ENCODE data around the gene TMEM208. TPM values are rescaled to one million over a fixed set of nuclear protein-coding genes. Genes with fewer than 3 reads are reported as not detected.

The TMEM208 gene
- total RNA-seq, 4 donors from 2014 or later: 33.0 to 45.4 (median 40.8) TPM

DNA sequence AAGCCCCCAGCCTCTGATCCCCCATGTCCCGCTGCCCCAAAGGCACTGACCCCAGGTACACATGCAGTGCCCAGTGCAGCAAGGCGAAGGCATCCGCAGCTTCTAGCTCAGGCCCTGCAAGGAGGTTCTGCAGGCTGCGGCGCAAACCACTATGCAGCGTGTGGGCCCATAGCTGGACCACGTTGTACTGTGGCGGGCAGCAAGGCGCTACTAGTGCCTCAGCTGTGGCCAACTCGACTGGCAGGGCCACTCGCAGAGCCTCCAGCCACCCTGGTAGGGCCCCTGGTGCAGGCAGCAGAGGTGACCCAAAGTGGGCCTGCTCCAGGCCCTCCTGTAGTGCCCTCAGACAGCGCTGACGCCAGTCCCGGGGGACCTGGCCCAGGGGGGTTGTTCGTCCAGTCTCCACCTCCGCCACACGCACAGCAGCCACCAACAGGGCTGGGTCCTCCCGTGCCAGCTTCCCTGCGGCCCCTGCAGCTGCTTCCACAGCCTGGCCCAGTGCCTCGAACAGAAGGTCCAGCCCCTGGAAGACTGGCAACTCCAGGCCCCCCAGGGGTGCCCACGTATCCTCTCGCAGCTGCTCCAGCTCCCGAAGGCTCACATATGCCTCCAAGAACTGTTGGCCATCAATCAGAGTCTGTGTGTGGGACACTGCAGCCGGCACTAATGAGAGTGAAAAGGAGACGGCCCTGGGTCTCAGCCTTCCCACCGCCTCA is 39.6 kb upstream of the TMEM208 start:
- TF ChIP-seq, protein P1, sequence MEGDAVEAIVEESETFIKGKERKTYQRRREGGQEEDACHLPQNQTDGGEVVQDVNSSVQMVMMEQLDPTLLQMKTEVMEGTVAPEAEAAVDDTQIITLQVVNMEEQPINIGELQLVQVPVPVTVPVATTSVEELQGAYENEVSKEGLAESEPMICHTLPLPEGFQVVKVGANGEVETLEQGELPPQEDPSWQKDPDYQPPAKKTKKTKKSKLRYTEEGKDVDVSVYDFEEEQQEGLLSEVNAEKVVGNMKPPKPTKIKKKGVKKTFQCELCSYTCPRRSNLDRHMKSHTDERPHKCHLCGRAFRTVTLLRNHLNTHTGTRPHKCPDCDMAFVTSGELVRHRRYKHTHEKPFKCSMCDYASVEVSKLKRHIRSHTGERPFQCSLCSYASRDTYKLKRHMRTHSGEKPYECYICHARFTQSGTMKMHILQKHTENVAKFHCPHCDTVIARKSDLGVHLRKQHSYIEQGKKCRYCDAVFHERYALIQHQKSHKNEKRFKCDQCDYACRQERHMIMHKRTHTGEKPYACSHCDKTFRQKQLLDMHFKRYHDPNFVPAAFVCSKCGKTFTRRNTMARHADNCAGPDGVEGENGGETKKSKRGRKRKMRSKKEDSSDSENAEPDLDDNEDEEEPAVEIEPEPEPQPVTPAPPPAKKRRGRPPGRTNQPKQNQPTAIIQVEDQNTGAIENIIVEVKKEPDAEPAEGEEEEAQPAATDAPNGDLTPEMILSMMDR (IDR thresholded peaks at IDR 0.05): no peak
- DNase-seq (ENCODE audit: low spot score) (no peak), ATAC-seq (ENCODE audit: low FRiP score) (no peak)

DNA sequence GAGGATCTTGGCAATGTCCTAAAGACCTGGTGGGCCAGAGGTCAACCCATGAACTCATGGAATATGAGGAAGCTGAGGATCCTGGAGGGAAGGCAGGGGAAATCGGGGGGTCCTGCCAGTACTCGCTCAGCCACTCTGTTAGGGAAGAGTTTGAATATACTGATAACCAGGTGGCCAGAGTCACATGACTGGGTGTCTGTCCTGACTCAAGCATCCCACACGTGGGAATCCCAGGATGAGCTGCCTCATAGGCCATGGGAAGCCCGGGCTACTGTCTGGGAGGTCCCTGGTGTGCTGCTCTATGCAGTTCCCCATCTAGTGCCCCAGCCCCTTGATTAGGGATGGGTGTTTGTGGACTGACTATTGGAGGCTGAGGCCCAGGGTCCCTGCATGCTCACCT is 38.6 kb upstream of the TMEM208 start:
- TF ChIP-seq, protein P1 (IDR thresholded peaks at IDR 0.05): no peak
- ATAC-seq (ENCODE audit: low FRiP score) (no peak), DNase-seq (ENCODE audit: low spot score) (no peak)

DNA sequence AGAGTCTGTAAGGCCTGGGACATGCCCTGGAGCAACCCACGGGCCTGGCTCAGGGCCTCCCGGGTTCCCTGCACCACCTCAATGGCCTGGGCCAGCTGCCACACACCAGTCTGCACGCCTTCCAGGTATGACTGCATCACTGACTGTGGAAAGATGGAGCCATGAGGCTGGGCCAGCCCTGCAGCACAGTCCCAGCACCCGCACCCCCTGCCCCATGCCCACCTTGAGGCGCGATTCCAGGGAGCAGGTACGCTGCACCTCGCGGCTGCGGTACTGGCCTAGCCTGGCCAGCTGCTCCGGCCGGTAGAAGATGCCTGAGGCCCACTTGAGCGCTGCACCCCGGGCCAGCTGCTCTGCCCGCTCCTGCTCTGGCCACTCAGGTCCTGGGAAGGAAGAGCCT is 38.1 kb upstream of the TMEM208 start:
- DNase-seq (ENCODE audit: low spot score): no peak
- TF ChIP-seq, protein P1 (IDR thresholded peaks at IDR 0.05): no peak
- no peak for ATAC-seq (ENCODE audit: low FRiP score)

DNA sequence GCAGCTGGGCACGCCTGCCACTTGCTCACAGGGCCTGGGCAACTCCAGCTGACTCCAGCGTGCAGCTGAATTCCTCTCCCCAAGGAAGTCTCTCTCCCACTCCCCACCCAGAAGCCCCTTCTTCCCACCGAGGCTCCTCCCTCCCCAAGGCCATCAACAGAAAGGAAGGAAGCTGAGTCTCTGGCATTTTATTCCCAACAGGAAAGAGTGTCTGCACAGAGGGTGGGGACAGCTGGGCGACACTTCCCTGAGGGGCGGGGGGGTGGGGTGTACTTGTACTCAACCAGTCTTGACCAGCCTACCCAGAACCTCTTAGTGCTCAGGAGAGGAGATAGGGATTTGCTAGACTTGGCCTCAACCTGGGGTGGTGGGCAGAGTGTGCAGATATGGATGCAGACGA is 36.9 kb upstream of the TMEM208 start, which contains the start of gene EXOC3L1:
Gene EXOC3L1 (minus strand): TSS at position 96 of the 400 bp plus-strand sequence. CDS start 460 bp downstream, outside the sequence.
- ATAC-seq (ENCODE audit: low FRiP score) (no peak), DNase-seq (ENCODE audit: low spot score) (no peak)
- TF ChIP-seq, protein P1 (IDR thresholded peaks at IDR 0.05): no peak

DNA sequence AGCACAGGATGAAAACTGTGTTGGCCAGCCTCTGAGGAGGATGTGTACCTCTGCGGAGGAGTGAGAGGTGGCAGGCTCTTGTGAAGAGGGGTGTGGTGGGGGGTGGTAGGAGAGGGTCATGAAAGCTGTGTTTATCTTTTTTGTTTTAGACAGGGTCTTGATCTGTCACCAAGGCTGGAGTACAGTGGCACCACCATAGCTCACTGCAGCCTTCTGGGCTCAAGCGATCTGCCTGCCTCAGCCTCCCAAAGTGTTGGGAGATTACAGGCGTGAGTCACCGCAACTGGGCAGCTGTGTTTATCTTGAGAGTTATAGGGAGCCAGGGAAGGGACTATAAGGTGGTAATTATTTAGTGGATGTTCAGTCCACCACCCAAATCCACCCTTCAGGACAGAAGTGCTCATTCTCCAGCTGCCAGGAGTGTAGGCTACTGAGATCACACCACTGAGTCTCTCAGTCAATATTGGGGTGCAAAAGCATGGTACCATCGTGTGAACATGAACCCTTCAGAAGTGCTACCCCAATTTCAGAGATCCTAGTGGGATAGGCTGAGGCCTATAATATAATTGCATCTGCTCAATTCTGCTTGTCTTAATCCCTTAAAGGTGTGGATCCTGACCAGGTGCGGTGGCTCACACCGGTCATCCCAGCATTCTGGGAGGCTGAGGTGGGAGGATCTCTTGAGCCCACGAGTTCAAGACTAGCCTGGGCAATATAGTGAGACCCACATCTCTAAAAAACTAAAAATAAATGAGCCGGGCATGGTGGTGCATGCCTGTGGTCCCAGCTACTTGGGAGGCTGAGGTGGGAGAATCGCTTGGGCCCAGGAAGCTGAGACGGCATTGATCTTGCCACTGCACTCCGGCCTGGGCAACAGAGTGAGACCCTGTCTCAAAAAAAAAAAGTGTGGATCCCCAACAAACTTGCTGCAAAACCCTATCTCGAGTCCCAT is 36.2 kb upstream of the TMEM208 start:
- TF ChIP-seq, protein P1 (IDR thresholded peaks at IDR 0.05): no peak
- ATAC-seq (ENCODE audit: low FRiP score) (no peak), DNase-seq (ENCODE audit: low spot score) (no peak)

DNA sequence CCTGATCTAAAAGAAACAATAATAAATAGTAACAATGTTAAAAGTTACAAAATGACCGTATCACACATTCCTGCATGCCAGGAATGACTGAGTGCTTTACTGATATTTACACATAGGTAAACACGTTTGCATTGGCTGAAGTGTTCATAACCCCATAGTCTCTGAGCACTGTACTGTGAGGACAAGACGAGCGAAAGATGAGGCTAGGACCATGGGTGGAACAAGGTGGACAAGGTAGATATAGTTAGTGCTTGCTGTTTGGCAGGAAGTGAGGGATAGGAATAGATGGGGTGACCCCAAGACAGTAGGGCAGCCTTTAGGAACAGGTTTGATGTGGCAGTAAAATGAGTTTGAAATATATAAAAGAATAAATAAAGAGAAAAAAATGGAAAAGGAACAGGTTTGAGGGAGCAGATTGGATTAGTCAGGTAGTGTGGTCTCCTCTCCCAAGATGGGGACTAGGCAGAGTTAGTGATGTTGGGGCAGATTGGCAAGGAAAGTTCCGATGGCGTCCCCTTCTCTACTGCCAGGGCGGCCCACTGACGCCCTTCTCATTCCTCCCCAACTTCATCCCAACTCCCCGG is 35.4 kb upstream of the TMEM208 start:
- no peak for DNase-seq (ENCODE audit: low spot score)
- ATAC-seq (ENCODE audit: low FRiP score): no peak
- TF ChIP-seq, protein P1 (IDR thresholded peaks at IDR 0.05): no peak

All from omental fat pad (tissue), 4 donors.